GM12878 (cell line): ENCODE data around the gene PDZRN4.

Source experiments
- FOXM1 ChIP-seq: IDR thresholded peaks from 2 replicates; pipeline ENCODE4 v1.6.1; 2012; ENCODE audit warnings: low read depth, mild to moderate bottlenecking, inconsistent platforms, low read length, moderate library complexity
- JUNB ChIP-seq: IDR thresholded peaks from 2 replicates; pipeline ENCODE4 v1.6.1; 2016; ENCODE audit warnings: antibody characterized with exemption, mild to moderate bottlenecking
- NBN ChIP-seq: fragments of 450-650 bp; IDR thresholded peaks from 2 replicates; pipeline ENCODE4 v1.6.1; 2016
- POLR2AphosphoS5 ChIP-seq: IDR thresholded peaks from 2 replicates; pipeline ENCODE4 v1.6.1; 2011; ENCODE audit warnings: mild to moderate bottlenecking, low read length, inconsistent platforms
- RBBP5 ChIP-seq: fragments of 200-600 bp; sonication (generic); conservative IDR thresholded peaks from 2 replicates; pipeline ENCODE4 v1.6.1; 2016
- SIN3A ChIP-seq: IDR thresholded peaks from 2 replicates; pipeline ENCODE4 v1.6.1; 2012; ENCODE audit warnings: low read depth, low read length, improper control_type of control experiment
- TAF1 ChIP-seq: IDR thresholded peaks from 2 replicates; pipeline ENCODE4 v1.6.1; 2011; ENCODE audit warnings: mild to moderate bottlenecking, low read depth, low read length, borderline replicate concordance
- ZNF274 ChIP-seq: IDR thresholded peaks from one replicate; pipeline ENCODE4 v1.8.0; 2011; ENCODE audit not compliant: insufficient read length, insufficient read depth
- TF ChIP-seq, protein P1 (sequence below): fragments of 450-650 bp; IDR thresholded peaks from 2 replicates; pipeline ENCODE4 v1.6.1; 2017; ENCODE audit warnings: low read depth, mild to moderate bottlenecking, moderate library complexity
- TF ChIP-seq, protein P2 (sequence below), 3 experiments: IDR thresholded peaks in 2 of 3; conservative IDR thresholded peaks in 1 of 3; 2 replicates each; pipeline ENCODE4 v1.5.1; 2011; ENCODE audit warnings: low read depth in 3 of 3, low read length in 3 of 3, mild to moderate bottlenecking in 3 of 3, control low read depth in 2 of 3, moderate library complexity in 2 of 3, inconsistent platforms in 1 of 3, mixed read lengths in 1 of 3; ENCODE audit not compliant: control insufficient read depth in 2 of 3, insufficient read depth in 1 of 3; ENCODE audit errors: extremely low read depth in 1 of 3
- TF ChIP-seq, protein P3 (sequence below): IDR thresholded peaks from 2 replicates; pipeline ENCODE4 v1.6.1; 2011; ENCODE audit warnings: mild to moderate bottlenecking, low read depth, low read length, moderate library complexity; ENCODE audit not compliant: insufficient replicate concordance
- TF ChIP-seq, protein P4 (sequence below): IDR thresholded peaks from 2 replicates; pipeline ENCODE4 v1.6.1; 2012; ENCODE audit warnings: low read depth, low read length, improper control_type of control experiment

DNA sequence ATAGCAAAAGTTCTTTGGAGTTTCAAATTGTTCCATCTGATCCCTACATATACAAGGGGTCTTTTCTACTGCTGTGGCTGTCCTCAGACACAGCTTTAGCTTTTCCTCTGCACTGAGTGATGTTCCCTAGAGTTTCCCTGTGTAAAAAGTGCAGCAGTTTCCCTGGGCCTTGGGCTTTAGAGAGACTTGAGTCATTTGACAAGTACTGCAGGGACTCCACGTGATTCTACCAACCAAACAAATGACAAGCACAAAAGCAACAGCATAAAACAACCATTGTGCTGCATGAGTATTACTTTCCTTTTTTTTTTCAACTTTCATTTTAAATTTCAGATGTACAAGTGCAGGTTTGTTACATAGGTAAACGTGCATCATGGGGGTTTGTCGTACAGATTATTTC, 272.8 kb downstream of the PDZRN4 start:
- TF ChIP-seq, protein P1, sequence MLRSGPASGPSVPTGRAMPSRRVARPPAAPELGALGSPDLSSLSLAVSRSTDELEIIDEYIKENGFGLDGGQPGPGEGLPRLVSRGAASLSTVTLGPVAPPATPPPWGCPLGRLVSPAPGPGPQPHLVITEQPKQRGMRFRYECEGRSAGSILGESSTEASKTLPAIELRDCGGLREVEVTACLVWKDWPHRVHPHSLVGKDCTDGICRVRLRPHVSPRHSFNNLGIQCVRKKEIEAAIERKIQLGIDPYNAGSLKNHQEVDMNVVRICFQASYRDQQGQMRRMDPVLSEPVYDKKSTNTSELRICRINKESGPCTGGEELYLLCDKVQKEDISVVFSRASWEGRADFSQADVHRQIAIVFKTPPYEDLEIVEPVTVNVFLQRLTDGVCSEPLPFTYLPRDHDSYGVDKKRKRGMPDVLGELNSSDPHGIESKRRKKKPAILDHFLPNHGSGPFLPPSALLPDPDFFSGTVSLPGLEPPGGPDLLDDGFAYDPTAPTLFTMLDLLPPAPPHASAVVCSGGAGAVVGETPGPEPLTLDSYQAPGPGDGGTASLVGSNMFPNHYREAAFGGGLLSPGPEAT: no peak
- no peak for TF ChIP-seq POLR2AphosphoS5
- no peak for TF ChIP-seq TAF1
- TF ChIP-seq, protein P2, sequence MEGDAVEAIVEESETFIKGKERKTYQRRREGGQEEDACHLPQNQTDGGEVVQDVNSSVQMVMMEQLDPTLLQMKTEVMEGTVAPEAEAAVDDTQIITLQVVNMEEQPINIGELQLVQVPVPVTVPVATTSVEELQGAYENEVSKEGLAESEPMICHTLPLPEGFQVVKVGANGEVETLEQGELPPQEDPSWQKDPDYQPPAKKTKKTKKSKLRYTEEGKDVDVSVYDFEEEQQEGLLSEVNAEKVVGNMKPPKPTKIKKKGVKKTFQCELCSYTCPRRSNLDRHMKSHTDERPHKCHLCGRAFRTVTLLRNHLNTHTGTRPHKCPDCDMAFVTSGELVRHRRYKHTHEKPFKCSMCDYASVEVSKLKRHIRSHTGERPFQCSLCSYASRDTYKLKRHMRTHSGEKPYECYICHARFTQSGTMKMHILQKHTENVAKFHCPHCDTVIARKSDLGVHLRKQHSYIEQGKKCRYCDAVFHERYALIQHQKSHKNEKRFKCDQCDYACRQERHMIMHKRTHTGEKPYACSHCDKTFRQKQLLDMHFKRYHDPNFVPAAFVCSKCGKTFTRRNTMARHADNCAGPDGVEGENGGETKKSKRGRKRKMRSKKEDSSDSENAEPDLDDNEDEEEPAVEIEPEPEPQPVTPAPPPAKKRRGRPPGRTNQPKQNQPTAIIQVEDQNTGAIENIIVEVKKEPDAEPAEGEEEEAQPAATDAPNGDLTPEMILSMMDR (IDR thresholded peaks at IDR 0.05 in 2 of 3, conservative IDR thresholded peaks at IDR 0.05 in 1 of 3; ENCODE audit: control insufficient read depth in 2 of 3, extremely low read depth in 1 of 3, insufficient read depth in 1 of 3, low read depth in 3 of 3, low read length in 3 of 3): no peak
- TF ChIP-seq, protein P3, sequence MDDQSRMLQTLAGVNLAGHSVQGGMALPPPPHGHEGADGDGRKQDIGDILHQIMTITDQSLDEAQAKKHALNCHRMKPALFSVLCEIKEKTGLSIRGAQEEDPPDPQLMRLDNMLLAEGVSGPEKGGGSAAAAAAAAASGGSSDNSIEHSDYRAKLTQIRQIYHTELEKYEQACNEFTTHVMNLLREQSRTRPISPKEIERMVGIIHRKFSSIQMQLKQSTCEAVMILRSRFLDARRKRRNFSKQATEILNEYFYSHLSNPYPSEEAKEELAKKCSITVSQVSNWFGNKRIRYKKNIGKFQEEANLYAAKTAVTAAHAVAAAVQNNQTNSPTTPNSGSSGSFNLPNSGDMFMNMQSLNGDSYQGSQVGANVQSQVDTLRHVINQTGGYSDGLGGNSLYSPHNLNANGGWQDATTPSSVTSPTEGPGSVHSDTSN: no peak
- no peak for TF ChIP-seq RBBP5
- TF ChIP-seq ZNF274: no peak
- TF ChIP-seq, protein P4, sequence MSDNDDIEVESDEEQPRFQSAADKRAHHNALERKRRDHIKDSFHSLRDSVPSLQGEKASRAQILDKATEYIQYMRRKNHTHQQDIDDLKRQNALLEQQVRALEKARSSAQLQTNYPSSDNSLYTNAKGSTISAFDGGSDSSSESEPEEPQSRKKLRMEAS: no peak
- TF ChIP-seq FOXM1: no peak
- TF ChIP-seq NBN: no peak
- no peak for TF ChIP-seq JUNB
- no peak for TF ChIP-seq SIN3A
